NCI-H2081 treated with DMSO at 0.1 percent for 48 hours (cell line): Measurements from ENCODE around the gene GRK3.

ENCODE experiments used
- DNase-seq: peaks from one replicate; lab custom pipeline; 2025; lab: John Stamatoyannopoulos, UW

The GRK3 gene

GRCh38 chr22:25626624-25626990, 62.1 kb downstream of the GRK3 start:
- DNase-seq = no peak

GRCh38 chr22:25627271-25627852, 62.9 kb downstream of the GRK3 start:
- DNase-seq = no peak

- DNase-seq = no peak
These were observed 64.0 kb downstream of the GRK3 start for GRCh38 chr22:25628494-25628893.

DNA sequence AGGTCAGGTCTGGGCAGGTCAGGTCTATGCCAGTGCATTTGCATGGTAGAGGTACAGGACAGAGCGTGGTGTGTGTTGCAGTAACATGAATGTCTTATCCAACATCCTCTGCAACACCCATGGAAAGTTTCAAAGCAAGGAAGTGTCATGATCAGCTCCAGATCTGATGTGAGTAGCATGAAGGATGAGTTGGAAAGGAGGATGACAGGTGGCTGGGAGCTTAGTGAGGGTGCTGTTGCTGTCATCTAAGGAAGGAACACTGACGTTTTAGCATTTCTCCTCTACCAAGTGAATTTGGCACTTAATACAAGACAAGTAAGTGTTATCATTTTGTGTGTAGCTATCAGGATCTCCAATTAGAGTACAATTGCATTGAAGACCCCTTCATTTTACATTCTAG, 65.1 kb downstream of the GRK3 start:
- DNase-seq = no peak

DNA sequence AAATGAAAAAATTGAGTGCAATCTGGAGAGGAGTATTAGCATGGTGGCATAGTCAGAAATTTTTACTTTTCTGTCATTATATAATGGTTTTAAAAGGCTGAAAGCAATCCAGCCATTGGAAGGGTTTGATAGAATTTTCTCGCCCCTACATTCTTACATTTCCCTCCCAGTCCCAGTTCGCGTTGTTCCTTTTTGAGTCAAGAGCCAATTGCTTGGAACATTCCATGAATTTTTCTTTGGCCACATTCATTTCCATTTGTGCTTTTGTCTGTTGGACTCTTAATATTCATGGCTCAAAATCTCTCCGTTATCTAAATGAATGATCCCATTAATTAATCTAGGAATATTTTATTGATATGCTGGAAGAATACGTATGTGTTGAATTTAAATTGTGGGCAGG, 66.0 kb downstream of the GRK3 start:
- DNase-seq = no peak

DNA sequence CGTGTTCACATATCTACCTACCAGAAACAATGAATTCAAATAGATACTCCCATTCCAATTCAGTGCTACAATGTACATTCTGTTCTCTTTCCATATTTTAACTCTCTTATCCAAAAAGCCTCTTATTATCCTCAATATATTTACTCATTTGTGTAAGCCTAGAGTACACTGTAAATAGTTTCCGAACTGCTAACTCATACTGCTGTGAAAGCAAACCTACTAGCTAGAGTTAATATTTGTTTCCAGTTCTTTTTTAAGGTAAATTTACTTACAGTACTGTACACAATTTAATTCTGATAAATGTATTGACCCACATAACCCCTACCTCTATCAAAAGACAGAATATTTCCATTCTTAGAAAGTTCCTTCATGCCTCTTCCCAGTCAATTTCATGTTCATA, 71.8 kb downstream of the GRK3 start:
- DNase-seq = no peak

DNA sequence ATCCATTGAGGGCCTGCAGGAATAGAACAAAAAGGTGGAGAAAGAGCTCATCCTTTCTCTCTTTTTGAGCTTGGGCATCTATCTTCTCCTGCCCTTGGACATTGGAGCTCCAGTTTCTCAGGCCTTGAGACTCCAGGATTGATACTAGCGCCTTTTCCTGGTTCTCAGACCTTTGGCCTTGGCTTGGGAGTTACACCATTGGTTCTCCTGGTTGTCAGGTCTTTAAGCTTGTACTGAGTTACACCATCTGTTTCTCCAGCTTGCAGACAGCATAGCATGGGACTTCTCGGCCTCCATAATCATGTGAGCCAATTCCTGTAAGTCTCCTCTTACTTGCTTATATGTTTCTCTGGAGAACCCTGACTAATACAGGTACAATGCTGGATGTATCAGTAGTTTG, 72.6 kb downstream of the GRK3 start:
- no peak for DNase-seq

GRCh38 chr22:25637672-25638071, 73.2 kb downstream of the GRK3 start:
- DNase-seq = no peak

DNA sequence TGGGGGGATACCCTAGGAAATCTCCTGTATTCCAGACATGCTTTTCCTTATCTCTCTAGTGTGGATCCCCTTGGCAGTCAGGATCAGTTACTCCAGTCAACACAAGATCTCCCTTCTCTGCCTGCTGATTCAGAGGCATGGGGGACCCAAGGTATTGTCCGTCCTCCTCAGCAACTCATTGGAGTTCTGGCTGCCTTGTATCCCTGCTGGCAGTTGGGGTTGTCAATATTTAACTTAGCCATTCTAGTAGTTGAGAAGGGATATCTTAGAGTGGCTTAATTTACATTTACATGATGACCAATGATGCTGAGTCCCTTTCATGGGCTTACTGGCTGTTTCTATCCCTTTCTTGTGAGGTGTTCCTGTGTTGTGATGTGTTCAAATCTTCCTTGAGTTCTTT, 74.2 kb downstream of the GRK3 start:
- DNase-seq = no peak

DNA sequence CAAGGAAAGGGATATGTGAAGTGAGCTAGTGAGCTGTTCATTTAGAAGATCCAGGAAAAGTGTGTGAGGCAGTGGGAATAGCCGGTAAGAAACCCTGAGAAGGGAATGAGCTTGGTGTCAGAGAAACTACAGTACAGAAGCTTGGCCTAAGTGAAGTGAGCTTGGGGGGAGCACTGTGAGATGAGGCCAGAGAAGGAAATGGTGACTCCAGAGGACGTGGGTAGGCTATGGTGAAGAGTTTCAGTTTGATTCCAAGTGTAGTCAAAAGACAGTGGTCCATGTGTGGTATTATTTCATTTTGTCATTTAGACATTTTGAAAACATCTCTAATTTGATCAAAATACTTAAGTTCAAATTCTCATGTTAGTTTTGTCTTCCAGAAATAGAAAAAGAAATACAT, 77.2 kb downstream of the GRK3 start:
- DNase-seq = no peak

GRCh38 chr22:25643232-25644000, 78.9 kb downstream of the GRK3 start:
- no peak for DNase-seq

DNA sequence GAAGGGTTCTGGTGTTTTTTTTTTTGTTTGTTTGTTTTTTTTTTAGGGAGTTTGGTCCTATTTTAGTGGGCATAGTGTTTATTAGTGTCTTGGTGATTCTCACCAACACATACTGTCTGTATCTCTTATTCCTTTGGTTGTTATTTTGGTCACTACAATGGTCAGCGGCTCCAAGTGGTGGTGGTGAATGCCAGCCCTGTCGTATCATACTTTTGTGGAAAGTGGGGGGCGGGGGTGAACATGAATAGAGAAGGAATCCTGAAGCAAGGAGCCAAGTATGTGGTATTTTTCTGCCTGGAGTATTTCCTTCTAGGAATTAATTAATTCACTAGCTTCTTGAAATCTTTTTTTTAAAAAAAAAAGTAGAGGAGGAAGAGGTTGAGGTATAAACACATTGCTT, 79.6 kb downstream of the GRK3 start:
- no peak for DNase-seq

- no peak for DNase-seq
These were observed 80.8 kb downstream of the GRK3 start for GRCh38 chr22:25645266-25645665.

DNA sequence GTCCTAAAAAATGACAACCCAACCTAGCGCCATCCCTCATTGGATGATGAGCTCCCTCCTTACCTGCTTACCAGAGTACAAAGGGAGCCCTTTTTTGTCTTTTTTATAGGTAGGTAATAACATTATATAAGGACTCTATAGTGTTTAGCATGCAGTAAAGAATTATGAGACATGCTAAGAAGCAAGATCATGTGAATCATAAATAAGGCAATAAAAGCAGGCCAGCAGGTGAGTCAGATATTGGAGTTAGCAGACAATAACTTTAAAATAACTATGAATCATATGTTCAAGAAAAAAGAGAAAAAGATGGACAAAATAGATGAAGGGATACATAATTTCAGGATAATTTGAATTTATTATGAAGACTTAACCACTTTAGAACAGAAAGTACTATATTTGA, 81.5 kb downstream of the GRK3 start:
- DNase-seq = no peak

GRCh38 chr22:25650833-25651232, 86.4 kb downstream of the GRK3 start:
- no peak for DNase-seq

- DNase-seq = no peak
These were observed 87.0 kb downstream of the GRK3 start for GRCh38 chr22:25651332-25652085.

- DNase-seq = no peak
These were observed 90.2 kb downstream of the GRK3 start for GRCh38 chr22:25654676-25655075.

DNA sequence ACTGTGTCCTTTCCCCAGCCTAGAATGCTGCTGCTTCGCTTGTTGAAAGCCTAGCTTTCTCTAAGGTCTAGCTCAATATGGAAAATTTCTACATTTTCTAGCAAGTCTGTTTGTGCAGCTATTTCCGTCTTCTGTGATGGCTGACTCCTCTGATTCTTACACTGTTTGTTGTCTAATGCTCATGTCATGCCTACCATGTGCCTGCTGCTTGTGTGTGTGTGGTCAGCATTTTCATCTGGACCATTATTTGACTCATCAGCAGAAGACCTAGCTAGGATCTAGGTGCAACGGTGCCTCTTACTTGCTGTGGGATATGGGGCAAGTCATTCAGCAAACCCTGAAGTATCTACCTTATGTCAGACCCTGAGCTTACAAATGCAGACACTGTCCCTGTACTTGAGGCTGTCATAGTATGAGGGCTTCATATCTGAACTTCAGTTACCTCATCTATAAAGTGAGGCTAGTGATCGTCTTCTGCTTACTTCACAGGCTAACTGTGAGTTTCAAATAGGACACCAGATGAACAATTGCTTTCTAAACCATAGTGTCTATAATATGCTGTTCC, 91.0 kb downstream of the GRK3 start:
- no peak for DNase-seq

- DNase-seq = no peak
These were observed 92.2 kb downstream of the GRK3 start for GRCh38 chr22:25656724-25657123.

DNA sequence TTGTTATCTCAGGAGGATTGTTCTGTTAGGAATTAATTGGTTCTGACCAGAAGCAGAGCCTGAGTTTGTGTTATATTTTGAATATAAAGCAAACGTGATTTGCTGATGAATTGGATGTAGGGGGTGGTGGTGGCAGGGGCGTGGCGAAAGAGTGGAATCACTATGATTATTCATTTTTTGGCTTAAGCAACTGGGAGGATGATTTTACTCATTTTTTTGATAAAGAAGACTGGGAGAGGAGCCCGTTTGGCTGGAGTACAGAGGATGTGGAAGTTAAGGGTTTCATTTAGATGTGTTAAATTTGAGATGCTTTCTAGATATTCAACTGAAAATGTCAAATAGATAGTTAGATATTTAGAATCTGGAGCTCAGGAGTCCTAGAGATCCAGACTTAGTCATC, 94.2 kb downstream of the GRK3 start:
- no peak for DNase-seq

DNA sequence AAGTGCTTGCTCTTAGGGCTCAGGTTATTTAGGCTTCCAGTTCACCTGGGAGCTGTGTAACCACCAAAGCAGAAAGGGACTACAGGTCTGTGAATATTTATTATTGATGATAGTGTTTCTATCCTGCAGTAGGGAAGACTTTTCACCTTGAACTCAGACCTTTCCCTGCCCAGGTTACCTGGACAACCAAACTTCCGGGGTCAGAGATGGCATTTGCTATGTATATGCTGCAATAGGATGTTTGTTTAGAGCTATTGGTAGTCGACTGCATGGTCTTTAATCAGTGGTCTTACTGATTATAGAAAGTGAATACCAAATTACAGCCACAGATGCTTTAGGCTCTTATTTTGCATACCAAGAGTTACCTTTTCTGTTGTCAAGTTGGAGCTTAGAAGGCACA, 94.9 kb downstream of the GRK3 start:
- DNase-seq = no peak

- no peak for DNase-seq
These were observed 95.9 kb downstream of the GRK3 start for GRCh38 chr22:25660336-25660735.

- DNase-seq = no peak
These were observed 96.6 kb downstream of the GRK3 start for GRCh38 chr22:25661073-25661472.
